ENCODE measurements around the gene HUNK. TPM values are rescaled to one million over a fixed set of nuclear protein-coding genes. Genes with fewer than 3 reads are reported as not detected.

HUNK gene
- polyA plus RNA-seq, 1 donor (not counting 4 experiments of a cell fraction or from before 2014, with no cell fraction given), result 0.03 TPM

DNA sequence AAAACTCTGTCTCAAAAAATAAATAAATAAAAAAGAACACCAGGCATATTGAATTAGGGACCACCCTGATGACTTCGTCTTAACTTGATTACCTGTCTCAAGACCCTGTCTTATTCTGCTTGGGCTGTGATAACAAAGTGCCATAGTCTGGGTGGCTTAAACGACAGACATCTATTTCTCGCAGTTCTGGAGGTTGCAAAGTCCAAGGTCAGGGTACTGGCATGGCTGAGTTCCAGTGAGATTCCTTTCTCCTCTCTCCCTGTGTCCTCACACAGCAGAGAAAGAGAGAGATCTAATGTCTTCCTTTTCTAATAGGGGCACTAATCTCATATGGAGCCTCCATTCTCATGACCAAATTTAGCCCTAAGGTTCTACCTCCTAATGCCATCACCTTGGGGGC, 145.6 kb downstream of the HUNK start:
- H3K9me3 ChIP-seq (ENCODE audit: control insufficient read depth, low read depth, low read length), result no peaks in the 10 kb centered on the region
- DNase-seq (ENCODE audit: low read depth, low spot score) (no peak), FAIRE-seq (no peak)
- H2AFZ ChIP-seq (ENCODE audit: control insufficient read depth, low read length), result no peak overlapping the region
- H3K79me2 ChIP-seq (ENCODE audit: control insufficient read depth, insufficient read depth, low read length), result no peaks in the 10 kb centered on the region
- no peaks in the 10 kb centered on the region for H3K36me3 ChIP-seq (ENCODE audit: control insufficient read depth in 2 of 2, extremely low read depth in 1 of 2, insufficient read depth in 2 of 2, low read length in 2 of 2)
- no peak overlapping the region for H3K27ac ChIP-seq (ENCODE audit: control insufficient read depth, insufficient read depth, low read length)
- H3K4me2 ChIP-seq (ENCODE audit: control insufficient read depth, extremely low read depth, insufficient read depth, low read depth, low read length), result no peak overlapping the region
- H3K9ac ChIP-seq (ENCODE audit: control insufficient read depth, extremely low read depth, insufficient read depth, low read length), result no peak overlapping the region
- dilution Hi-C loops (cut with MboI; ENCODE audit: extremely low pct_ligation_motif_present, low sequenced_read_pairs), result no loop called here
- TF ChIP-seq CTCF (optimal IDR thresholded peaks at IDR 0.05 in 1 of 3, IDR thresholded peaks at IDR 0.05 in 1 of 3, conservative IDR thresholded peaks at IDR 0.05 in 1 of 3; ENCODE audit: extremely low read depth in 1 of 3, insufficient read depth in 2 of 3, low read length in 3 of 3) (no peak), EZH2 (IDR thresholded peaks at IDR 0.05; ENCODE audit: low read length) (no peak)
- H3K27me3 ChIP-seq (ENCODE audit: control insufficient read depth, extremely low read depth, insufficient read depth, low read length), result no peaks in the 10 kb centered on the region
- H3K4me1 ChIP-seq (ENCODE audit: control insufficient read depth, extremely low read depth, insufficient read depth, low read length), result no peaks in the 10 kb centered on the region
- H4K20me1 ChIP-seq (ENCODE audit: control insufficient read depth, extremely low read depth, insufficient read depth, low read length), result no peaks in the 10 kb centered on the region
- H3K9me1 ChIP-seq (ENCODE audit: control insufficient read depth, extremely low read depth, insufficient read depth, low read length), result no peaks in the 10 kb centered on the region
- H3K4me3 ChIP-seq (ENCODE audit: control insufficient read depth in 2 of 3, extremely low read depth in 1 of 3, insufficient read depth in 2 of 3, low read depth in 1 of 3, low read length in 3 of 3), result no peak overlapping the region

GRCh38 chr21:32020564-32020963, 147.7 kb downstream of the HUNK start:
- H3K27ac ChIP-seq (ENCODE audit: control insufficient read depth, insufficient read depth, low read length), result no peak overlapping the region
- dilution Hi-C loops (cut with MboI; ENCODE audit: extremely low pct_ligation_motif_present, low sequenced_read_pairs), result no loop called here
- no peaks in the 10 kb centered on the region for H3K27me3 ChIP-seq (ENCODE audit: control insufficient read depth, extremely low read depth, insufficient read depth, low read length)
- H3K9me3 ChIP-seq (ENCODE audit: control insufficient read depth, low read depth, low read length), result no peaks in the 10 kb centered on the region
- H3K4me2 ChIP-seq (ENCODE audit: control insufficient read depth, extremely low read depth, insufficient read depth, low read depth, low read length), result no peak overlapping the region
- no peaks in the 10 kb centered on the region for H3K36me3 ChIP-seq (ENCODE audit: control insufficient read depth in 2 of 2, extremely low read depth in 1 of 2, insufficient read depth in 2 of 2, low read length in 2 of 2)
- no peaks in the 10 kb centered on the region for H3K4me1 ChIP-seq (ENCODE audit: control insufficient read depth, extremely low read depth, insufficient read depth, low read length)
- no peaks in the 10 kb centered on the region for H4K20me1 ChIP-seq (ENCODE audit: control insufficient read depth, extremely low read depth, insufficient read depth, low read length)
- H3K9ac ChIP-seq (ENCODE audit: control insufficient read depth, extremely low read depth, insufficient read depth, low read length), result no peak overlapping the region
- no peaks in the 10 kb centered on the region for H3K9me1 ChIP-seq (ENCODE audit: control insufficient read depth, extremely low read depth, insufficient read depth, low read length)
- H3K79me2 ChIP-seq (ENCODE audit: control insufficient read depth, insufficient read depth, low read length), result no peaks in the 10 kb centered on the region
- DNase-seq (ENCODE audit: low read depth, low spot score), result no peak
- no peak overlapping the region for H3K4me3 ChIP-seq (ENCODE audit: control insufficient read depth in 2 of 3, extremely low read depth in 1 of 3, insufficient read depth in 2 of 3, low read depth in 1 of 3, low read length in 3 of 3)
- no peak for FAIRE-seq
- H2AFZ ChIP-seq (ENCODE audit: control insufficient read depth, low read length), result no peak overlapping the region
- TF ChIP-seq EZH2 (IDR thresholded peaks at IDR 0.05; ENCODE audit: low read length) (no peak), CTCF (optimal IDR thresholded peaks at IDR 0.05 in 1 of 3, IDR thresholded peaks at IDR 0.05 in 1 of 3, conservative IDR thresholded peaks at IDR 0.05 in 1 of 3; ENCODE audit: extremely low read depth in 1 of 3, insufficient read depth in 2 of 3, low read length in 3 of 3) (no peak)
